H1 (cell line): ENCODE results near the gene AAK1. TPM values are rescaled to one million over a fixed set of nuclear protein-coding genes. Genes with fewer than 3 reads are reported as not detected.

ENCODE experiments used
- CTCF ChIA-PET: fragments of 300-600 bp; sonication (Branson Sonifier 250); formaldehyde crosslinking; loops from one replicate; lab custom pipeline; 2021; ENCODE audit not compliant: partially characterized antibody; lab: Charles Lee
- POLR2A ChIA-PET: fragments of 300-600 bp; sonication (Branson Sonifier 250); formaldehyde crosslinking; loops from one replicate; lab custom pipeline; 2021; ENCODE audit warnings: inconsistent platforms; ENCODE audit not compliant: partially characterized antibody; lab: Charles Lee
- DNase-seq, 2 experiments: peaks; one replicate each; pipeline versions ENCODE4 v3.0.0 to v3.0.0-alpha.2; 2010 to 2022; ENCODE audit warnings: low spot score in 2 of 2, low read depth in 1 of 2, mixed read lengths in 1 of 2
- FAIRE-seq: peaks from 2 replicates; lab custom pipeline; 2011; peaks lifted over from hg19 to GRCh38; lab: Jason Lieb, UNC
- H2AFZ ChIP-seq: 2 replicates; pipeline ENCODE4 v1.8.1; 2012; ENCODE audit warnings: low read length, inconsistent platforms
- H2AK5ac ChIP-seq: 2 replicates; pipeline ENCODE4 v1.6.1; 2013; ENCODE audit warnings: low read depth, low read length
- H2BK120ac ChIP-seq: replicated peaks from 2 replicates; pipeline ENCODE3; 2013; ENCODE audit warnings: low read depth, low read length, inconsistent platforms
- H2BK12ac ChIP-seq: 2 replicates; pipeline ENCODE4 v1.6.1; 2013; ENCODE audit warnings: low read depth, low read length
- H2BK15ac ChIP-seq: 2 replicates; pipeline ENCODE4 v1.6.1; 2013; ENCODE audit warnings: low read length
- H2BK20ac ChIP-seq: 2 replicates; pipeline ENCODE4 v1.6.1; 2013; ENCODE audit warnings: low read length
- H2BK5ac ChIP-seq: 2 replicates; pipeline ENCODE4 v1.6.1; 2013; ENCODE audit warnings: low read depth, low read length
- H3K14ac ChIP-seq: 2 replicates; pipeline ENCODE4 v1.6.1; 2013; ENCODE audit warnings: inconsistent platforms; ENCODE audit not compliant: insufficient read length
- H3K18ac ChIP-seq: 2 replicates; pipeline ENCODE4 v1.6.1; 2013; ENCODE audit warnings: low read length; ENCODE audit errors: extremely low read depth
- H3K23ac ChIP-seq: 2 replicates; pipeline ENCODE4 v1.6.1; 2013; ENCODE audit warnings: inconsistent platforms; ENCODE audit not compliant: insufficient read length
- H3K23me2 ChIP-seq: 2 replicates; pipeline ENCODE4 v1.6.1; 2013; ENCODE audit warnings: low read depth, low read length
- H3K27ac ChIP-seq: 2 replicates; pipeline ENCODE4 v1.6.1; 2011; ENCODE audit warnings: low read depth, low read length, inconsistent platforms
- H3K27me3 ChIP-seq, 4 experiments: replicated peaks in 1 of 4; 1 replicate in 1 of 4; 2 replicates in 3 of 4; pipeline versions ENCODE4 v1.6.1 to v1.8.1; 2011 to 2013; ENCODE audit warnings: low read length in 3 of 4, mild to moderate bottlenecking in 3 of 4, inconsistent platforms in 2 of 4, mixed read lengths in 2 of 4, moderate library complexity in 1 of 4; ENCODE audit not compliant: control insufficient read depth in 3 of 4, insufficient read depth in 3 of 4; ENCODE audit errors: extremely low read depth in 1 of 4
- H3K36me3 ChIP-seq, 4 experiments: 2 replicates each; pipeline versions ENCODE4 v1.6.1 to v1.8.1; 2011 to 2013; ENCODE audit warnings: mild to moderate bottlenecking in 4 of 4, low read length in 3 of 4, moderate library complexity in 2 of 4, control low read depth in 1 of 4, inconsistent platforms in 1 of 4; ENCODE audit not compliant: insufficient read depth in 4 of 4, control insufficient read depth in 2 of 4
- H3K4ac ChIP-seq: replicated peaks from 2 replicates; pipeline ENCODE3; 2013; ENCODE audit warnings: low read length, low read depth, mixed read lengths, inconsistent platforms; ENCODE audit not compliant: insufficient read length
- H3K4me1 ChIP-seq, 4 experiments: replicated peaks in 1 of 4; 1 replicate in 1 of 4; 2 replicates in 3 of 4; pipeline versions ENCODE4 v1.6.1 to v1.8.1; 2011 to 2013; ENCODE audit warnings: low read length in 3 of 4, inconsistent platforms in 2 of 4, mixed read lengths in 1 of 4; ENCODE audit not compliant: insufficient read depth in 4 of 4, control insufficient read depth in 3 of 4
- H3K4me2 ChIP-seq, 2 experiments: 2 replicates each; pipeline versions ENCODE4 v1.6.1 to v1.8.1; 2011 to 2013; ENCODE audit warnings: low read depth in 2 of 2, low read length in 2 of 2, control low read depth in 1 of 2, inconsistent platforms in 1 of 2, mild to moderate bottlenecking in 1 of 2; ENCODE audit not compliant: insufficient read depth in 1 of 2
- H3K4me3 ChIP-seq, 4 experiments: fragments of 200-600, 300-600 bp in 1 of 4; sonication (generic), shearing (Covaris generic), sonication (Bioruptor Twin) in 1 of 4; 2 replicates each; pipeline versions ENCODE4 v1.5.1 to v1.8.1; 2011 to 2016; ENCODE audit warnings: low read length in 4 of 4, low read depth in 3 of 4, control low read depth in 2 of 4, inconsistent platforms in 2 of 4, mild to moderate bottlenecking in 2 of 4, mixed read lengths in 1 of 4, moderate library complexity in 1 of 4; ENCODE audit not compliant: insufficient read depth in 2 of 4; ENCODE audit errors: extremely low read depth in 1 of 4
- H3K56ac ChIP-seq: replicated peaks from 2 replicates; pipeline ENCODE3; 2013; ENCODE audit warnings: low read depth, mild to moderate bottlenecking, mixed read lengths, low read length, inconsistent platforms; ENCODE audit not compliant: insufficient read length
- H3K79me1 ChIP-seq: 2 replicates; pipeline ENCODE4 v1.6.1; 2013; ENCODE audit warnings: low read depth, low read length, control low read depth
- H3K79me2 ChIP-seq, 2 experiments: 2 replicates each; pipeline versions ENCODE4 v1.6.1 to v1.8.1; 2012 to 2013; ENCODE audit warnings: low read length in 2 of 2, mild to moderate bottlenecking in 2 of 2, inconsistent platforms in 1 of 2; ENCODE audit not compliant: insufficient read depth in 2 of 2, control insufficient read depth in 1 of 2
- H3K9ac ChIP-seq, 4 experiments: replicated peaks in 1 of 4; 1 replicate in 1 of 4; 2 replicates in 3 of 4; pipeline versions ENCODE4 v1.6.1 to v1.8.1; 2011 to 2013; ENCODE audit warnings: low read depth in 3 of 4, low read length in 3 of 4, control low read depth in 2 of 4, mild to moderate bottlenecking in 2 of 4, moderate library complexity in 2 of 4, inconsistent platforms in 1 of 4; ENCODE audit errors: extremely low read depth in 1 of 4
- H3K9me3 ChIP-seq, 2 experiments: 2 replicates each; pipeline versions ENCODE4 v1.6.1 to v1.8.1; 2012 to 2013; ENCODE audit warnings: mild to moderate bottlenecking in 2 of 2, moderate library complexity in 2 of 2, control low read depth in 1 of 2, inconsistent platforms in 1 of 2, low read depth in 1 of 2, low read length in 1 of 2, mixed read lengths in 1 of 2; ENCODE audit not compliant: insufficient read depth in 2 of 2
- H4K20me1 ChIP-seq, 2 experiments: replicated peaks in 1 of 2; 2 replicates each; pipeline versions ENCODE3 to v1.8.1; 2011 to 2013; ENCODE audit warnings: inconsistent platforms in 2 of 2, low read length in 2 of 2, mild to moderate bottlenecking in 1 of 2; ENCODE audit not compliant: insufficient read depth in 2 of 2, control insufficient read depth in 1 of 2
- H4K5ac ChIP-seq: 2 replicates; pipeline ENCODE4 v1.6.1; 2013; ENCODE audit warnings: low read length, low read depth, mixed read lengths, inconsistent platforms; ENCODE audit not compliant: insufficient read length
- H4K8ac ChIP-seq: 2 replicates; pipeline ENCODE4 v1.8.0; 2013; ENCODE audit warnings: mild to moderate bottlenecking, moderate library complexity, low read length, inconsistent platforms; ENCODE audit not compliant: insufficient read depth; ENCODE audit errors: extremely low read depth
- H4K91ac ChIP-seq: replicated peaks from 2 replicates; pipeline ENCODE3; 2013; ENCODE audit warnings: low read length, mixed read lengths, inconsistent platforms; ENCODE audit not compliant: insufficient read length
- BCL11A ChIP-seq, 2 experiments: IDR thresholded peaks; one replicate each; pipeline ENCODE4 v1.6.1; 2011; ENCODE audit warnings: low read depth in 2 of 2, low read length in 2 of 2, mild to moderate bottlenecking in 2 of 2
- CEBPB ChIP-seq: IDR thresholded peaks from 2 replicates; pipeline ENCODE4 v1.6.1; 2012; ENCODE audit warnings: low read depth, low read length
- CTBP2 ChIP-seq: IDR thresholded peaks from 2 replicates; pipeline ENCODE4 v1.7.0; 2011; ENCODE audit warnings: borderline replicate concordance, mild to moderate bottlenecking, moderate library complexity, mixed read lengths, low read length; ENCODE audit not compliant: insufficient read depth, insufficient read length
- E2F6 ChIP-seq: IDR thresholded peaks from 2 replicates; pipeline ENCODE4 v1.6.1; 2012; ENCODE audit warnings: inconsistent platforms
- JUN ChIP-seq: IDR thresholded peaks from 2 replicates; pipeline ENCODE4 v1.6.1; 2011; ENCODE audit warnings: low read depth, mild to moderate bottlenecking, improper control_type of control experiment, low read length
- KDM4A ChIP-seq: IDR thresholded peaks from one replicate; pipeline ENCODE4 v1.7.1; 2012; ENCODE audit warnings: low read depth, mild to moderate bottlenecking, moderate library complexity, low read length, inconsistent platforms; ENCODE audit not compliant: severe bottlenecking
- SP1 ChIP-seq: IDR thresholded peaks from 2 replicates; pipeline ENCODE4 v1.6.1; 2011; ENCODE audit warnings: low read depth, low read length
- WGBS, 2 experiments: shearing (Covaris generic) in 1 of 2; methylation state at CpG; one replicate each; pipeline versions ENCODE4 v1.1.6 to v1.1.7; 2013 to 2015; ENCODE audit warnings: low lambda C conversion rate in 2 of 2, mixed read lengths in 2 of 2, inconsistent platforms in 1 of 2, low coverage in 1 of 2, missing lambda C conversion rate in 1 of 2; ENCODE audit not compliant: insufficient replicate concordance in 2 of 2, insufficient coverage in 1 of 2, insufficient read length in 1 of 2; ENCODE audit errors: extremely low coverage in 1 of 2, missing lambda C conversion rate in 1 of 2; 5-methylcytosine and 5-hydroxymethylcytosine counted together
- polyA plus RNA-seq, 7 experiments: library from polyadenylated mRNA; depleted of rRNA in 3 of 7; stranded (reverse) in 5 of 7; unstranded in 2 of 7; fragments of >200 nt in 5 of 7; fragments of 200-250 nt in 2 of 7; gene quantifications; 1 replicate in 5 of 7; 2 replicates in 1 of 7; 4 replicates in 1 of 7; pipeline versions ENCODE4 v1.2.1 to v1.2.3, GENCODE V29; 2011 to 2013; ENCODE audit warnings: missing spikeins in 2 of 7, mixed read lengths in 2 of 7
- total RNA-seq: library from RNA; stranded (reverse); fragmentation: NEBNext Ultra II Directional; extraction: Animal tissue kit (Norgen Biotek cat#: 25700); gene quantifications from 2 replicates; pipeline ENCODE4 v1.2.1, GENCODE V29; 2021

AAK1 gene
- total and polyA plus RNA-seq, 2 of the 8 experiments (the other 6 are each of a cell fraction or from before 2014, with no cell fraction given), result 10.0 to 40.5 TPM

- no peak overlapping the region for H2BK20ac ChIP-seq
- H4K5ac ChIP-seq, result no peak overlapping the region
- no peak overlapping the region for H4K8ac ChIP-seq
- DNase-seq, result no peak
- no peak overlapping the region for H3K9ac ChIP-seq
- no peak overlapping the region for H3K27ac ChIP-seq
- no peaks in the 10 kb centered on the region for H3K27me3 ChIP-seq
- no peak overlapping the region for H2BK5ac ChIP-seq
- H3K4me1 ChIP-seq, result peaks cover 2 to 5% (median 3%) of the 10 kb centered on the region in 4 experiments; a peak in 5 of 7 replicates
- H3K4me2 ChIP-seq, result no peak overlapping the region
- H2AK5ac ChIP-seq, result no peak overlapping the region
- ChIA-PET CTCF (interaction anchor here (1.5 to 6.9 kb wide), 2 partner anchors 23 to 126 kb away, joined by 3 to 45 read pairs; no protein-coding TSS in a partner anchor), POLR2A (no interaction called here)
- H3K23me2 ChIP-seq, result no peaks in the 10 kb centered on the region
- no peak overlapping the region for H3K56ac ChIP-seq
- TF ChIP-seq CTBP2 (no peak), CEBPB (no peak), SP1 (no peak), E2F6 (no peak), BCL11A (IDR thresholded peaks at IDR 0.05; ENCODE audit: low read depth in 2 of 2, low read length in 2 of 2) (no peak), KDM4A (no peak), JUN (no peak)
- 87% methylated on average over 3 of the region's 3 CpGs; no CpG with 5 or more reads in 1 of the 2 experiments for WGBS, 2 experiments
- no peak overlapping the region for H4K91ac ChIP-seq
- no peak overlapping the region for H2BK12ac ChIP-seq
- H3K79me1 ChIP-seq, result peaks cover 8% of the 10 kb centered on the region; the same call in 1 of the 2 replicates
- H3K4me3 ChIP-seq, result no peak overlapping the region
- FAIRE-seq, result no peak
- H2BK15ac ChIP-seq, result no peak overlapping the region
- no peak overlapping the region for H3K18ac ChIP-seq
- H3K79me2 ChIP-seq, result peaks cover 0 to 15% of the 10 kb centered on the region in 2 experiments; a peak in 1 of 4 replicates
- H2AFZ ChIP-seq, result no peak overlapping the region
- H3K14ac ChIP-seq, result no peak overlapping the region
- no peaks in the 10 kb centered on the region for H3K36me3 ChIP-seq
- no peaks in the 10 kb centered on the region for H4K20me1 ChIP-seq
- H3K9me3 ChIP-seq, result no peaks in the 10 kb centered on the region
- H2BK120ac ChIP-seq, result no peak overlapping the region
- H3K4ac ChIP-seq, result no peak overlapping the region
- no peak overlapping the region for H3K23ac ChIP-seq
These were observed 55.1 kb downstream of the AAK1 start for GRCh38 chr2:69588403-69588802.
